SK-N-SH (cell line): ENCODE measurements around the gene FAH. TPM values are rescaled to one million over a fixed set of nuclear protein-coding genes. Genes with fewer than 3 reads are reported as not detected.

Experiments used
- CTCF ChIA-PET: fragments of 300-600, 350-600 bp; formaldehyde crosslinking; extraction: SDS; loops from one replicate; lab custom pipeline; 2021; lab: Yijun Ruan, JAX
- POLR2A ChIA-PET: fragments of 350-600 bp; sonication (Branson Sonifier 250); formaldehyde crosslinking; extraction: SDS; loops from one replicate; lab custom pipeline; 2020; ENCODE audit warnings: antibody characterized with exemption, inconsistent platforms; lab: Yijun Ruan, JAX
- DNase-seq: peaks from one replicate; pipeline ENCODE4 v3.0.0; 2012
- H2AFZ ChIP-seq: fragments of 200-600 bp; sonication (generic); 2 replicates; pipeline ENCODE4 v1.8.1; 2016; ENCODE audit warnings: antibody characterized with exemption, mild to moderate bottlenecking, low read depth
- H3F3A ChIP-seq: fragments of 200-600 bp; sonication (generic); replicated peaks from 2 replicates; pipeline ENCODE3; 2016; ENCODE audit warnings: antibody characterized with exemption, mild to moderate bottlenecking; ENCODE audit not compliant: insufficient read depth
- H3K27ac ChIP-seq, 2 experiments: fragments of 200-500 bp in 1 of 2; fragments of 200-600 bp in 1 of 2; sonication (Bioruptor generic) in 1 of 2; sonication (generic), shearing (Covaris generic) in 1 of 2; 2 replicates each; pipeline versions ENCODE4 v1.5.1 to v1.6.1; 2014 to 2016; ENCODE audit warnings: low read depth in 2 of 2, inconsistent platforms in 1 of 2, low read length in 1 of 2, mild to moderate bottlenecking in 1 of 2, mixed read lengths in 1 of 2
- H3K27me3 ChIP-seq: fragments of 200-600 bp; sonication (generic), shearing (Covaris generic); 2 replicates; pipeline ENCODE4 v1.6.1; 2016; ENCODE audit warnings: mixed run types; ENCODE audit not compliant: insufficient read depth
- H3K36me3 ChIP-seq, 2 experiments: fragments of 200-500 bp in 1 of 2; fragments of 200-600 bp in 1 of 2; sonication (Bioruptor generic) in 1 of 2; sonication (generic) in 1 of 2; replicated peaks in 1 of 2; 2 replicates each; pipeline versions ENCODE3 to v1.5.1; 2014 to 2016; ENCODE audit warnings: low read length in 1 of 2, mild to moderate bottlenecking in 1 of 2; ENCODE audit not compliant: insufficient read depth in 2 of 2, control insufficient read depth in 1 of 2
- H3K4me1 ChIP-seq, 2 experiments: fragments of 200-500 bp in 1 of 2; fragments of 200-600 bp in 1 of 2; sonication (Bioruptor generic) in 1 of 2; sonication (generic), shearing (Covaris generic) in 1 of 2; 2 replicates each; pipeline versions ENCODE4 v1.5.1 to v1.6.1; 2014 to 2016; ENCODE audit warnings: low read depth in 1 of 2, low read length in 1 of 2, mixed run types in 1 of 2; ENCODE audit not compliant: insufficient read depth in 2 of 2, control insufficient read depth in 1 of 2
- H3K4me2 ChIP-seq: fragments of 200-600 bp; sonication (generic), shearing (Covaris generic); 2 replicates; pipeline ENCODE4 v1.6.1; 2017; ENCODE audit warnings: mixed run types
- H3K4me3 ChIP-seq, 2 experiments: fragments of 200-500 bp in 1 of 2; fragments of 200-600 bp in 1 of 2; sonication (Bioruptor generic) in 1 of 2; sonication (generic), shearing (Covaris generic) in 1 of 2; 2 replicates each; pipeline versions ENCODE4 v1.5.1 to v1.8.1; 2014 to 2016; ENCODE audit warnings: low read depth in 2 of 2, inconsistent platforms in 1 of 2, low read length in 1 of 2, mild to moderate bottlenecking in 1 of 2, mixed read lengths in 1 of 2, moderate library complexity in 1 of 2
- H3K79me2 ChIP-seq: fragments of 200-600 bp; sonication (generic); 2 replicates; pipeline ENCODE4 v1.8.1; 2017; ENCODE audit warnings: mild to moderate bottlenecking; ENCODE audit not compliant: insufficient read depth
- H3K9ac ChIP-seq: fragments of 200-600 bp; sonication (generic); 2 replicates; pipeline ENCODE4 v1.6.1; 2017; ENCODE audit warnings: mixed run types
- H3K9me2 ChIP-seq: fragments of 200-600 bp; sonication (generic); 2 replicates; pipeline ENCODE4 v1.6.1; 2017; ENCODE audit warnings: mixed run types
- H3K9me3 ChIP-seq: fragments of 200-600 bp; sonication (generic); 2 replicates; pipeline ENCODE4 v1.6.1; 2017; ENCODE audit warnings: mixed run types, mild to moderate bottlenecking, moderate library complexity
- H4K20me1 ChIP-seq: fragments of 200-600 bp; sonication (generic); 2 replicates; pipeline ENCODE4 v1.6.1; 2017; ENCODE audit warnings: mild to moderate bottlenecking, mixed run types; ENCODE audit not compliant: insufficient read depth
- CHD2 ChIP-seq: fragments of 150-350 bp; IDR thresholded peaks from 2 replicates; pipeline ENCODE4 v1.6.1; 2018; ENCODE audit warnings: low read length; ENCODE audit not compliant: partially characterized antibody
- ELF1 ChIP-seq: IDR thresholded peaks from 2 replicates; pipeline ENCODE4 v1.4.0; 2012
- FOSL2 ChIP-seq: IDR thresholded peaks from 2 replicates; pipeline ENCODE4 v1.4.0; 2012; ENCODE audit warnings: low read depth, mild to moderate bottlenecking, moderate library complexity, borderline replicate concordance
- MXI1 ChIP-seq: IDR thresholded peaks from 2 replicates; pipeline ENCODE4 v1.6.1; 2012; ENCODE audit warnings: mild to moderate bottlenecking, low read depth, low read length, improper control_type of control experiment
- POLR2AphosphoS5 ChIP-seq: IDR thresholded peaks from 2 replicates; pipeline ENCODE4 v1.6.1; 2012; ENCODE audit warnings: low read depth, low read length
- RAD21 ChIP-seq: IDR thresholded peaks from 2 replicates; pipeline ENCODE4 v1.6.1; 2012; ENCODE audit warnings: mild to moderate bottlenecking, low read length
- RCOR1 ChIP-seq: fragments of 150-350 bp; IDR thresholded peaks from 2 replicates; pipeline ENCODE4 v1.6.1; 2017; ENCODE audit warnings: antibody characterized with exemption, low read length
- REST ChIP-seq: IDR thresholded peaks from 2 replicates; pipeline ENCODE4 v1.6.1; 2012; ENCODE audit warnings: mild to moderate bottlenecking, low read depth, low read length, moderate library complexity
- RXRA ChIP-seq: IDR thresholded peaks from 2 replicates; pipeline ENCODE4 v1.4.0; 2012; ENCODE audit warnings: low read depth, mild to moderate bottlenecking, borderline replicate concordance
- SMC3 ChIP-seq: IDR thresholded peaks from 2 replicates; pipeline ENCODE4 v1.6.1; 2012; ENCODE audit warnings: low read depth, low read length, improper control_type of control experiment
- TCF12 ChIP-seq: IDR thresholded peaks from 2 replicates; pipeline ENCODE4 v1.4.0; 2012
- WGBS: methylation state at CpG from one replicate; pipeline ENCODE4 v1.1.6; 2017; ENCODE audit warnings: low lambda C conversion rate; 5-methylcytosine and 5-hydroxymethylcytosine counted together
- polyA plus RNA-seq, 3 experiments: library from polyadenylated mRNA; depleted of rRNA; stranded (reverse); fragments of >200 nt; gene quantifications; 2 replicates each; pipeline ENCODE4 v1.2.3, GENCODE V29; 2012
- TF ChIP-seq, protein P1 (sequence below): fragments of 150-350 bp; IDR thresholded peaks from 2 replicates; pipeline ENCODE4 v1.6.1; 2016; ENCODE audit warnings: mild to moderate bottlenecking, low read depth, low read length
- TF ChIP-seq, protein P2 (sequence below): fragments of 200-600 bp; sonication (generic); IDR thresholded peaks from 2 replicates; pipeline ENCODE4 v1.6.1; 2017; ENCODE audit warnings: antibody characterized with exemption, mild to moderate bottlenecking, moderate library complexity

Gene FAH
- polyA plus RNA-seq, 1 of the 3 experiments (the other 2 are of a cell fraction), result 34.9 TPM

DNA sequence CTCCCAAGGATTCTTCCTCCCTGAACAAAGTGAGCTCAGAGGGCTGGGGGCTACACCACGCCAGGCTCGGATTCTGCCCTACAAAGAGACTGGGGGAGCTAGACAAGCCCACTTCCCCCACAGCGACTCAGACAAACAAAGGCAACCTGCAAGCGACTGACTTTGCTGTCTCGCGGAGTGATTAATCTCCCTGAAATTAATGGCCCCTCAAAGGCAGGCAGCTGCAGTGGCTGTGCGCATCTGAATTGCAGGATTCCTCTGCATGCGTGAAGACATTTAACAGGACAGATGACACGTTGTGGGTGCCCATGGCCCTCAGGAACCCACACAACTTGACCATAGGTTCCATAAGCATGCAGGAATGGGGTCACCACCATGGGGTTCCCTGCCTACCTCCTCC is 80.8 kb downstream of the FAH start:
- CTCF ChIA-PET, result interaction anchor here (0.7 kb wide), 1 partner anchor 41 kb away, joined by 3 read pairs; no protein-coding TSS in a partner anchor

DNA sequence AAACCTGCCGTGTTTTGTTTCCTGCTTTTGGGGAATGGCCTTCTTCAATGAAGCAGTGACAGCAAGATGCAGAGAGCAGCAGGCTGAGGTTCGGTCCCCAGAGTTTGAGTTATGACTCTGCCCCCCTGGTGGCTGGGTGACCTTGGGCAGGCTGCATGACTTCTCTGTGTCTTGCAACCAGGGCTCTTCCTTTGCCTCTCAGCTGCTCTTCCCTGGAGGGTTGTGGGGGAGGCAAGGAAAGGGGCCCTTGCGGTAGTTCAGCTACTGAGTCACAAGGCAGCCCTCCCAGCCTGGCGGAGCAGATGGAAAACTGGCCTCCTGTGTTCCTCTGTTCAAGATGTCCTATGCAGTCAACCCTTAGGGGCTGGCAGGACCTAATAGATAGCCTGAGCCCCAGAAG is 82.1 kb downstream of the FAH start:
- POLR2A ChIA-PET, result no interaction called here
- Histone ChIP-seq H4K20me1 (no peaks in the 10 kb centered on the region), H3K27me3 (peaks cover 19% of the 10 kb centered on the region; the same call in 1 of the 2 replicates)
- TF ChIP-seq REST (no peak), RXRA (no peak), RAD21 (no peak), POLR2AphosphoS5 (no peak), SMC3 (0 out of 2 replicates have a peak, but pooled peaks have one; percentile 22), FOSL2 (no peak)
- TF ChIP-seq, protein P1, sequence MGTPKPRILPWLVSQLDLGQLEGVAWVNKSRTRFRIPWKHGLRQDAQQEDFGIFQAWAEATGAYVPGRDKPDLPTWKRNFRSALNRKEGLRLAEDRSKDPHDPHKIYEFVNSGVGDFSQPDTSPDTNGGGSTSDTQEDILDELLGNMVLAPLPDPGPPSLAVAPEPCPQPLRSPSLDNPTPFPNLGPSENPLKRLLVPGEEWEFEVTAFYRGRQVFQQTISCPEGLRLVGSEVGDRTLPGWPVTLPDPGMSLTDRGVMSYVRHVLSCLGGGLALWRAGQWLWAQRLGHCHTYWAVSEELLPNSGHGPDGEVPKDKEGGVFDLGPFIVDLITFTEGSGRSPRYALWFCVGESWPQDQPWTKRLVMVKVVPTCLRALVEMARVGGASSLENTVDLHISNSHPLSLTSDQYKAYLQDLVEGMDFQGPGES, result no peak
- TF ChIP-seq, protein P2, sequence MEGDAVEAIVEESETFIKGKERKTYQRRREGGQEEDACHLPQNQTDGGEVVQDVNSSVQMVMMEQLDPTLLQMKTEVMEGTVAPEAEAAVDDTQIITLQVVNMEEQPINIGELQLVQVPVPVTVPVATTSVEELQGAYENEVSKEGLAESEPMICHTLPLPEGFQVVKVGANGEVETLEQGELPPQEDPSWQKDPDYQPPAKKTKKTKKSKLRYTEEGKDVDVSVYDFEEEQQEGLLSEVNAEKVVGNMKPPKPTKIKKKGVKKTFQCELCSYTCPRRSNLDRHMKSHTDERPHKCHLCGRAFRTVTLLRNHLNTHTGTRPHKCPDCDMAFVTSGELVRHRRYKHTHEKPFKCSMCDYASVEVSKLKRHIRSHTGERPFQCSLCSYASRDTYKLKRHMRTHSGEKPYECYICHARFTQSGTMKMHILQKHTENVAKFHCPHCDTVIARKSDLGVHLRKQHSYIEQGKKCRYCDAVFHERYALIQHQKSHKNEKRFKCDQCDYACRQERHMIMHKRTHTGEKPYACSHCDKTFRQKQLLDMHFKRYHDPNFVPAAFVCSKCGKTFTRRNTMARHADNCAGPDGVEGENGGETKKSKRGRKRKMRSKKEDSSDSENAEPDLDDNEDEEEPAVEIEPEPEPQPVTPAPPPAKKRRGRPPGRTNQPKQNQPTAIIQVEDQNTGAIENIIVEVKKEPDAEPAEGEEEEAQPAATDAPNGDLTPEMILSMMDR, result peak; percentile 53
- TF ChIP-seq, all 33 proteins: peak for 2
- Histone ChIP-seq H3K9me2 (no peaks in the 10 kb centered on the region), H3K4me3 (no peak overlapping the region), H3K9ac (no peak overlapping the region), H3F3A (no peaks in the 10 kb centered on the region), H3K27ac (no peak overlapping the region), H3K36me3 (no peaks in the 10 kb centered on the region), H3K9me3 (no peaks in the 10 kb centered on the region), H3K4me1 (no peaks in the 10 kb centered on the region), H3K4me2 (no peak overlapping the region), H3K79me2 (no peaks in the 10 kb centered on the region), H2AFZ (no peak overlapping the region)
- CTCF ChIA-PET, result interaction anchor here (1.1 kb wide), 1 partner anchor 10 kb away, joined by 5 read pairs; no protein-coding TSS in a partner anchor
- DNase-seq, result no peak
- WGBS, result 53% methylated on average over 3 of the region's 4 CpGs

More for the DNA sequence above, 80.8 kb downstream of the FAH start:
- H3K9me2 ChIP-seq, result no peaks in the 10 kb centered on the region
- H3K79me2 ChIP-seq, result no peaks in the 10 kb centered on the region
- H4K20me1 ChIP-seq, result no peaks in the 10 kb centered on the region
- no peak overlapping the region for H3K27ac ChIP-seq
- 42% methylated on average over 3 of the region's 9 CpGs for WGBS
- no peaks in the 10 kb centered on the region for H3K4me1 ChIP-seq
- no peak overlapping the region for H3K4me2 ChIP-seq
- H3K9ac ChIP-seq, result no peak overlapping the region
- no peak overlapping the region for H2AFZ ChIP-seq
- peaks cover 19% of the 10 kb centered on the region; the same call in 1 of the 2 replicates for H3K27me3 ChIP-seq
- DNase-seq, result no peak
- no peaks in the 10 kb centered on the region for H3K9me3 ChIP-seq
- H3F3A ChIP-seq, result no peaks in the 10 kb centered on the region
- no peak overlapping the region for H3K4me3 ChIP-seq
- POLR2A ChIA-PET, result no interaction called here
- TF ChIP-seq TCF12 (no peak), MXI1 (no peak), CHD2 (no peak), REST (no peak), RCOR1 (no peak), ELF1 (no peak)
- TF ChIP-seq, all 33 proteins: peak for 0
- no peaks in the 10 kb centered on the region for H3K36me3 ChIP-seq
